NCI-H69 (cell line): Measurements from ENCODE around the gene CCDC159.

Experiments used
- DNase-seq: peaks from one replicate; lab custom pipeline; 2025; lab: John Stamatoyannopoulos, UW

CCDC159 gene

DNA sequence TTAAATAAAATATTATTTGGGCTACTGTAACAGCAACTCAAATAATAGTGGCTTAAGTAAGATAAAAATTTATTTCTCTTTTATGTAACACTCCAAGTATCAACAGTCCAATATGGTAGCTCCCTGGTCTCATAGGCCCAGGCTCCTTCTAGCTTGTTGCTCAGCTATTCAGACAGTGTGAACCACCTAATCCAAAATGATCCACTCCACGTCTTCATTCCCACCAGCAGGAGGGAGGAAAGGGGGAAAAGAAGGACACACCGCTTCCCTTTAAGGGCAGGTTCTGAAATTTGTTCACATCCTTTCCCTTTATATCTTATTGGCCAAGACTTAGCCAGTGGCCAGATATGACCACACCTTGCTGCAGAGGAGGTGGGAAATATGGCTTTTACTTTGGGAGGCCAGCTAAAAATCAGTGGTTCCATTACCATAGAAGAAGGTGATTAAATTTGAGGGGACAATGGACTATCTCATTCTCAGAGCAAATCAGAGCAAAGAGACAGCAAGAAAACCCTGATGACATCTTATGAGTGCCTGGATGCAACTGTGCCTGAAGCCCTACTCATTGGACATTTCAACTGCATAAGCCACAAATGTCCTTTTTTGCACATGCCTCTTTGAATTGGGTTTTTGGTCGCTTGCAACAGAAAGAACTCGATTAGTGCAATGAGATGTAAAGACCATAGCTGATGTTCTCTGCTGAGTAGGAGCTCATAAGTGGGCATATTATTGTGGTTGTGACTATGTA lies 44.8 kb downstream of the CCDC159 start:
- DNase-seq = peak; percentile 33

- DNase-seq = no peak
These were observed 50.8 kb downstream of the CCDC159 start for GRCh38 chr19:11397089-11397610.

DNA sequence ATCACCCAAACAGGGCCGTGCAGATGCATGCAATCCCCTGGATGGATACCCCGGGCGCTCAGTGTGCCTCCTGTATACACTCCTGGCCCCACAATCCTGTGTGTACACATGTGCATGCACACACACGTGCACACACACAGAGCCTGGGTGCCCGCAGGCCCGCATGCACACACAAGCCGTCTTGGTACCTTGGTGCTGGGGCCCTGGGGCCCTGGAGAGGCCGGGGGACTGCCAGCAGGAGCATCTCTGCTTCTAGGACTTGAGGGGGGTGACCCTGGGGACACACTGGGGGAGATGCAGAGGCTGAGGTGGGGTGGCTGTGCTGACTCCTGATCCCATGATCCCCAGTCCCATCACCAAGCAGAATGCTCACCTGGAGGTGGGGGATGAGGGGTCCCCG lies 53.3 kb downstream of the CCDC159 start:
- DNase-seq = no peak

GRCh38 chr19:11400798-11401197 lies 54.5 kb downstream of the CCDC159 start:
- DNase-seq = no peak

DNA sequence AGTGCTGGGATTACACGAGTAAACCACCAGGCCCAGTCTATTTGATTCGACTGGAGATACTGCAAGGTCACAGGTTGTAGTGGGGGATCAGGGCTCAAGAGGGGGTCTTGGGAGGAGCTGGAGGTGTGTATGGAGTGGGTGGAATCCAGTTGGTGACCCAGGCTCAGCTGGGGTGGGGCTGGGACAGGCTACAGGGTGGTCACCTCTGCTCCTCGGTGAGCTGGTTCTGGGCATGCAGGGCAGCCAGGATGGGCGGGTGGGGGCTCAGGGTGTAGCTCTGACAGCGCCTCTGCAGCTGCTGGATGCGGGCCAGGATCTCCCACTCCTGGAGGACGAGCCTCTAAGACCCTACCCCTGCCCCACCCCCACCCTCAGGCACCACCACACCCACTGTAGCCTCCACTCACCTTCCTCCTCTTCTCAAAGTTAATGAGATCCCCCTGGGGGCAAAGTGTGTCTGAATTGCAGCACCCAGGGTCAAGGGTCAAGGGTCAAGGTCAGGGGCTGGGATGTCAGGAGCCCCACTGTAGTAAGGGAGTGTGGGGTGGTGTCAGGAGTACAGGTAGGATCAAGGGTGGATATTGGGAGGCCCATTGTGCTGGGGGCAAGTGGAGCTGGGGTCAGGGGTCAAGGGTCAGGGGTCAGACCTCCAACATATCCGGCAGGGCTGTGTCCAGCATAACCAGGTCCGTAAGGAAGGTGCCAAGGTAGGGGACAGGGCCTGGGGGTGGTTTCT lies 55.7 kb downstream of the CCDC159 start:
- no peak for DNase-seq
